NCI-H1105 (cell line): Measurements from ENCODE around the gene PARD3.
"Not testable (repeated sequence)": the region's sequence is repeated elsewhere in the genome, so short reads cannot be mapped to it uniquely, and the experiment has no call there.

Experiments used
- DNase-seq: peaks from one replicate; lab custom pipeline; 2025; lab: John Stamatoyannopoulos, UW

The PARD3 gene

GRCh38 chr10:34797155-34797554 is 17.9 kb downstream of the PARD3 start:
- DNase-seq, result no peak

GRCh38 chr10:34796133-34796532 is 19.0 kb downstream of the PARD3 start:
- DNase-seq, result no peak

GRCh38 chr10:34795334-34795733 is 19.8 kb downstream of the PARD3 start:
- no peak for DNase-seq

- no peak for DNase-seq
Measured at GRCh38 chr10:34794835-34795234, 20.3 kb downstream of the PARD3 start.

GRCh38 chr10:34793581-34793980 is 21.5 kb downstream of the PARD3 start:
- not testable (repeated sequence) for DNase-seq

DNA sequence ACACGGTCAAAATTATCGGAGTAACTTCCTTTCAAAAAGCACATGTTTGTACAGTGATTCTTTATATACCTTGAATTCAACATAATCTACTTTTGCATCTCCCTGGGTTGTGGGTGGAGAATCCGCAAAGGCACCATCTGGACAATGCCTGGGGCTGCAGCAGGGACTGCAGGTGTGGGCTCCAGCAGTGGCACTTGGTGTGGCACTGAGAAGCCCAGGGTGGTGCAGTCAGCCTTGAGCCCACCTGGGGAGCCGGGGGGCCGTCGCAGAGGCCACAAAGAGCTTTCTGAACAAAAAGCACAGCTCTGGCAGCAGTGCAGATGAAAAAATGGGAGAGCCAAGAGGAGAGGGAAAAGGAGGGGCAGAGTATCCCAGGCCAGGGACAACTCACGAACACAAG is 22.2 kb downstream of the PARD3 start:
- DNase-seq, result no peak

DNA sequence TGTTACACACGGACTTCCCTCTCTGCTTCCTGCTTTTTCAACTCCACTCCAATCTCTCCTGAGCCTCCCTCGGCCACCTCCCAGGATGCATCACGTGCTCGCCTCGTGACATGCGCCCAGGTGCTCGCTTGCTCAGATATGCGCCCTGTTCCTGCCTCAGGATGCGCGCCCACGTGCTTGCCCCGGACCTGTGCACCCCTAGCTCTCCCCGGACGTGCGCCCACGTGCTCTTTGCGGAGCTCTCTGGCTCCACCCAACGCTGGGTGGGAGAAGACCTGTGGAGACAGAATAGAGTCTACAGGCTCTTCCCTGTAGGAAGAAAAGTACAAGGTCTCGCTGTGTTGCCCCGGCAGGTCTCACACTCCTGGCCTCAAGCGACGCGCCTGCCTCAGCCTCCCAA is 23.1 kb downstream of the PARD3 start:
- DNase-seq, result no peak

DNA sequence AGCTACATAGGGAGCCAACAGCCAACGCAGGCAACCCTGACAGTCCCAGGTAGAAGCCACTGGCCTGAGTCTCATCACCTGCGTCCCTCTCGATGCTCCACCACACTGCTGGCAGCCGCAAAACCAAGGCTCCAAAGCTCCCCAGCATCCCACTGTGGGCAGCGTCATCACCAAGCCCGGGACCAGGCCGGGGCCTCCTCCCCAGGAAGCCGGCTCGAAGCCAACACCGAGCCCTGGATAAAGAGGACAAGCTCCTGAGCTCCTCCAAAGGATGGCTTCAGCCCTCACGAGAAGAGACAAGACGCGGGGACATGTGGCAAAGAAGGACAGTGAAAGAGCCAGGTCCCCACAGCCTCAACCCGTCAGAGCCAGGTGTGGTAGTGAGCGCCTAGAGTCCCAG is 23.9 kb downstream of the PARD3 start:
- DNase-seq, result no peak

GRCh38 chr10:34789966-34790506 is 25.1 kb downstream of the PARD3 start:
- no peak for DNase-seq

DNA sequence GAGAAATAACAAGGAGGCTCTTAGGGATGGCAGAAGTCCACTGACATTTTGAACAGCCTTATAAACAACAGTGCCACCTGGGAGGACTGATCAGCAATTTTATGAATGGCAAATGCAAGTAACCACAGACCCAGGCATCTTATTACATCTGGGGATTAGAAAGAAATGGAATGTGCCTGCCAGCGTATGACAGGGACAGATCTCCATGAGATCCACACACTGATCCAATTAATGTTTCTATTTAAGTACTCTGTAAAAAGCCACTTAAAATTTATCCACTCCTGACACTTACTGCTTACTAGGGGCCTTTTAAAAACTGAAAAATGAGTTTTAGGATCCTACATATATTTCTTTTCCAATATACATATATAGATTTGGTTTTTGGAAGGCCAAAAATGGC is 28.6 kb downstream of the PARD3 start:
- DNase-seq, result no peak

DNA sequence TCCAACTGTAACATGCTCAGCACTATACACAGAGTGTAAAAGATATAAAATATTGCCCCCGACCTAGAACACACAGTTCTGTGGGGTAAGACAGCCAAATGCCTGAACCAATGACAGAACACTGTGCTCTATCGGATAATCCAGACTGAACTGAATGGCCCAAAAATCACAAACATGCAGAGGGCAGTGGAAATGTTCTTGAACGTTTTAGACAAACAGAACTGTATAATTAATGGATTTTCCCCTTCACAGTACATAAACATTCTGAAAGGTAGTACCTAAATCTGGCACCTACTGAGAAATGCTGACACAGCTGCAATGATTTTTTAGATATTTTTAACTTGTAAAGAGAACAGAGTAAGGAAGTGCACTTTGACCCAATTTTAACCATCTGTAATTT is 33.4 kb downstream of the PARD3 start:
- DNase-seq, result no peak

DNA sequence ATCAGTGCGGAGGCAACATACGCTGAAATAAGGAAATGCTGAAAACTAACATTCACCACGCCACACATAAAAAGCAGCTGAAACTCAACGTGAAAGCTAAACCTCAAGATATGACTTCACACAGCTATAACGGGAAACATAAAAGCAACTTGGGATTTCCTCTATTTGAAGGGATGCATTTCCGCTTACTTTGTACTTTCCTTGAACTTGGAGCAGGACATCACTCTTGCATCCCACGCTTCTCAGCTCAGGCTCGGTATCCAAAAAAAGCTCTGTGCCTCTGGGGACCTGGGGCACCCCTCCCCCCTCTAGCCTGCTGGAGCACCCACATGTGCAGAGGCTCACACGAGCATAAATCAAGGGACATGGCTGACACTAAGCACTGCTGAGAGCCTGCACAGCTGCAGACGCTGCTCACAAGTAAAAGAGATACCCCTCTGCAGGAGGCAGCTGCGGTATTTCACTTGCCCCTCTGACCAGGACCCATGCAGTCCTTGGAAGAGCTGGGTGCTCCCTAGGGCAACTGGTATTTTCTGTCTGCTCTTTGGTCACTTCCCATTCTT is 34.2 kb downstream of the PARD3 start:
- DNase-seq, result no peak

DNA sequence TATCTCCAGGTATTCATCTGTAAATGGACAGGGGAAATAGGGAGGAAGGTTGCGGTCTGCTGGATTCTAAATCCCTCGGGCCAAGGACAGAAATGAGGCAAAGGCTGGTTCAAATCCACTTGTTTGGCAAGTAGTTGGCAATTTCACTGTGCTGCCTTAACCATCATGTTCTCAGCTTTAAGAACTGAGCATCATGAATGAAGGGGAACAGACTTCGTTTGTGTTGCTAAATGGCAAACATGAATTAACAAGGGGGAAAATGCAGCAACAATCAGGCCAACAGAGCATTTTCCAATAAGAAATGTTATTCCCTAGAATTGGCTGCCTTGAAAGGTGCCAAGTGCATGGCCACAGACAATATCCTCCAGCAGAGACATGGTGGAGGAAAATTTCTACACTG is 36.9 kb downstream of the PARD3 start:
- DNase-seq, result no peak

DNA sequence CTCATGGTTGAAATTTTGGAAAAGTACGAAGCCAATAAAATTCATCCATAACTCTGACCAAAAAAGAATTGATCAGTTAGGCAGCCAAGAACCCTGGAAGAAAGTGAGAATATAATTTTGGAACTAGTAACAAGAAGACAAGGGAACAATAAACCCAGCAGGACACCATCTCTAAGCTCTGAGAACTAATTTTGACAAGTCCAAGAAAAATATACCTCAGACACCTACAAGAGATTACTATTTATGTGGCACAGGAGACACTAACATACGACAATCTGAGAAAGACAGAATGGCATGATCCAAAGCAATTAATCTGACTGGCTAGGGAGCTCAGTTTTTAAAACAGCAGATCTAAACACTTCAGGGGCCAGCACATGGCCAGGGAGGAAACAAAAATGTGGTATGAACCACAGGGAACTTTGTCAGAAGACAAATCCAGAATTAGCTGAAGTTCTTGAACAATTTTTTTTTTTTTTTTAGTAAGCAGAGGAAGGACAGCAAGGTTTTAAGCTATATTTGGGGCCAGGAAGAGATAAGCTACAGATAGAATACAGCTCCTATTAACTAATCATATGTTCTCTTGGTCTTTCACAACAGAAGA is 38.9 kb downstream of the PARD3 start:
- no peak for DNase-seq

- no peak for DNase-seq
Measured at GRCh38 chr10:34775044-34775637, 40.0 kb downstream of the PARD3 start.

GRCh38 chr10:34773636-34774630 is 41.2 kb downstream of the PARD3 start:
- no peak for DNase-seq

- no peak for DNase-seq
Measured at GRCh38 chr10:34771525-34771924, 43.6 kb downstream of the PARD3 start.

- no peak for DNase-seq
Measured at GRCh38 chr10:34771106-34771505, 44.0 kb downstream of the PARD3 start.

DNA sequence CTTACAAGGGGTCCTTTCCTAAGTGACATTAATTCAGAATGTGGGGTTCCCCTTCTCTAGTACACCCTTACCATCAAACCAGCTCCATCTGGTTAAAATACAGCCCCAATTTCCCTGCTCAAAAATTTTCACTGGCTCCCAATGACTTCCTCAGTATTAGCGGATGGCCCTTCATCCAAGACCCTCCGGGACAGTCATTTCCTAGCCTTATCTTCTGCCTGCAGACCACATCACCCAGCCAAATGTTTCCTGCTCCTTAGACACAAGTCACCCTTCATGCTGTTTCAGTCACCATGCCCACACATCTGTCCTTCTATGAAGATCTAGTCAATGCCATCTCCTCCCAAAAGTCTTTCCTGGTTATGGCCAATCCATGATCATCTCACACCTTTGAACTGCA is 45.2 kb downstream of the PARD3 start:
- DNase-seq, result no peak

- DNase-seq, result no peak
Measured at GRCh38 chr10:34768972-34769330, 46.1 kb downstream of the PARD3 start.

- DNase-seq, result peak; percentile 30
Measured at GRCh38 chr10:34768261-34768971, 46.7 kb downstream of the PARD3 start.
